ENCODE data around the gene TBC1D4. TPM values are rescaled to one million over a fixed set of nuclear protein-coding genes. Genes with fewer than 3 reads are reported as not detected.
"Not testable (repeated sequence)": the region's sequence is repeated elsewhere in the genome, so short reads cannot be mapped to it uniquely, and the experiment has no call there.

Gene TBC1D4
- total and polyA plus RNA-seq, 2 experiments from 2014 or later = 5.5 to 13.5 TPM

DNA sequence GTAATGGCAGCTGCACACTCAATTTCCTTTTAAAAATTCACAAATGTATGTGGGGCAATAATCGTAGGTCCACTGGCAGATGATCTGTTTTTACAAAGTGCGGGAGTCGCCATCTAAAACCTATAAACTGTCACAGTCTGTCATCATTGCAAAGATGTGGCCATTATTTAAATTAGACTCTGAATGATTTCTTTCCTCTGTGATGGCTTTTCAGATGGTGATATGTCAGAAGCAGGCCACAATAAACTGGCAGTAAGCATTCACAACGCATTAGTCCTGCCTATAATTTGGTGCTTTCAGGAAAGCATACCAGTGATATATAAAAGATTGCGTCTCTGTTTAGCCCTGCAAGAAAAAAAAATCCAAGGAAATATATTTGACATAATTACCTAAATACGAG lies 226.8 kb downstream of the TBC1D4 start:
- no peaks in the 10 kb centered on the region for H3K79me2 ChIP-seq (ENCODE audit: insufficient read depth)
- H3K4me2 ChIP-seq (ENCODE audit: unreplicated experiment) = no peak overlapping the region
- 0 out of 2 replicates have a peak, but pooled peaks cover 12% of the 10 kb centered on the region for H3K27me3 ChIP-seq (replicated peaks; ENCODE audit: insufficient read depth)
- in situ Hi-C loops (cut with MboI) = no loop called here
- no peaks in the 10 kb centered on the region for H3K9me2 ChIP-seq (ENCODE audit: insufficient read depth)
- no peaks in the 10 kb centered on the region for H3K36me3 ChIP-seq (ENCODE audit: low read depth)
- no peak for TF ChIP-seq EZH2phosphoT487 (IDR thresholded peaks at IDR 0.05; ENCODE audit: insufficient read depth, low read depth)
- no peaks in the 10 kb centered on the region for H4K20me1 ChIP-seq (ENCODE audit: insufficient read depth)
- H3K9me3 ChIP-seq (ENCODE audit: low read depth) = no peaks in the 10 kb centered on the region
- no peak overlapping the region for H3K27ac ChIP-seq
- H3K4me3 ChIP-seq = no peak overlapping the region
- H2AFZ ChIP-seq = no peak overlapping the region
- DNase-seq = no peak
- H3K9ac ChIP-seq = no peak overlapping the region
- peaks cover 5% of the 10 kb centered on the region for H3F3A ChIP-seq (ENCODE audit: insufficient read depth)
- H3K4me1 ChIP-seq (ENCODE audit: insufficient read depth) = peaks cover 11% of the 10 kb centered on the region
- WGBS, 2 experiments (ENCODE audit: low coverage in 1 of 2, low lambda C conversion rate in 2 of 2, missing lambda C conversion rate in 2 of 2) = 86 to 87% methylated on average over 6 of the region's 6 CpGs

GRCh38 chr13:75251188-75251587 lies 230.8 kb downstream of the TBC1D4 start:
- TF ChIP-seq EZH2phosphoT487 (IDR thresholded peaks at IDR 0.05; ENCODE audit: insufficient read depth, low read depth) (no peak), EZH2 (IDR thresholded peaks at IDR 0.05; ENCODE audit: insufficient read depth, poor library complexity, severe bottlenecking) (no peak)
- no peak overlapping the region for H3K27ac ChIP-seq
- peak overlapping the region; percentile 20 for H3K4me2 ChIP-seq (ENCODE audit: unreplicated experiment)

DNA sequence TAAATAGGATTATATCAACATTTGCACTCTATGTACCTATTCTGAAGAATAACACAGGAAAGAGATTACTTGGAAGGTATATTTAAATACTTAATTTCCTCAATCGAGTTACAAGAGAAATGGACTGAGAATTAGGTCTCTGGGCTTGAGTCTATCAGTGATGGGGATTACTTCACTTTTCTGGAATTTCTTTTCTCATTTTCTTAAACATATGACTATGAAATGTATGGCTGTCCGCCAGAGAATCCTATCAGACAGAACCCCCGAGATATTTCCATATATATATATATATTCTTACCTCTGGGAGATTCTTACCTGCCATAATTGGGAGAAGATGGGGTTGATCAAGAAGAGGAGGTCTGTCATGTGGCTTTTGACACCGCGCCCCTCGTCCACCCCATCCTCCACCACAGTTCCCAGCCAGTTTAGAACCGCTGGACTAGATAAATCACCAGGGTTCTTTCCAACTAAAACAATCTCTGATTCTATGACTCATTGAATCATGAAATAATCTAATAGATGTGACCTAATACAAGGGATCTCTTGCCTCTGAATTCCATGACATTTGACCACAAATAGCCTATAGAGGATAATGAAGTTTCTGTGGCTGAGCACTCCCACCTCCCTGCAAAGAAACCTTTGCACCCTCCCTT lies 231.3 kb downstream of the TBC1D4 start:
- DNase-seq = peak; percentile 64
- Histone ChIP-seq H3K27ac (no peak overlapping the region), H3K79me2 (ENCODE audit: insufficient read depth) (no peaks in the 10 kb centered on the region), H3K9me3 (ENCODE audit: low read depth) (no peaks in the 10 kb centered on the region), H3K9me2 (ENCODE audit: insufficient read depth) (no peaks in the 10 kb centered on the region), H4K20me1 (ENCODE audit: insufficient read depth) (no peaks in the 10 kb centered on the region), H3F3A (ENCODE audit: insufficient read depth) (peaks cover 5% of the 10 kb centered on the region), H3K36me3 (ENCODE audit: low read depth) (no peaks in the 10 kb centered on the region), H2AFZ (no peak overlapping the region), H3K4me1 (ENCODE audit: insufficient read depth) (peaks cover 11% of the 10 kb centered on the region), H3K4me2 (ENCODE audit: unreplicated experiment) (peak overlapping the region; percentile 20), H3K27me3 (replicated peaks; ENCODE audit: insufficient read depth) (0 out of 2 replicates have a peak, but pooled peaks cover 14% of the 10 kb centered on the region), H3K4me3 (no peak overlapping the region), H3K9ac (no peak overlapping the region)
- in situ Hi-C loops (cut with MboI) = no loop called here
- TF ChIP-seq EZH2phosphoT487 (IDR thresholded peaks at IDR 0.05; ENCODE audit: insufficient read depth, low read depth) (no peak), EZH2 (IDR thresholded peaks at IDR 0.05; ENCODE audit: insufficient read depth, poor library complexity, severe bottlenecking) (no peak)
- 55 to 60% methylated on average over 7 of the region's 7 CpGs for WGBS, 2 experiments (ENCODE audit: low coverage in 1 of 2, low lambda C conversion rate in 2 of 2, missing lambda C conversion rate in 2 of 2)

More at GRCh38 chr13:75251188-75251587, 230.8 kb downstream of the TBC1D4 start:
- Histone ChIP-seq H2AFZ (no peak overlapping the region), H3K79me2 (ENCODE audit: insufficient read depth) (no peaks in the 10 kb centered on the region), H3K9me3 (ENCODE audit: low read depth) (no peaks in the 10 kb centered on the region), H3K9me2 (ENCODE audit: insufficient read depth) (no peaks in the 10 kb centered on the region), H3F3A (ENCODE audit: insufficient read depth) (peaks cover 5% of the 10 kb centered on the region), H3K4me3 (no peak overlapping the region), H3K9ac (no peak overlapping the region), H3K27me3 (replicated peaks; ENCODE audit: insufficient read depth) (0 out of 2 replicates have a peak, but pooled peaks cover 12% of the 10 kb centered on the region), H4K20me1 (ENCODE audit: insufficient read depth) (no peaks in the 10 kb centered on the region), H3K4me1 (ENCODE audit: insufficient read depth) (peaks cover 11% of the 10 kb centered on the region), H3K36me3 (ENCODE audit: low read depth) (no peaks in the 10 kb centered on the region)
- WGBS, 2 experiments (ENCODE audit: low coverage in 1 of 2, low lambda C conversion rate in 2 of 2, missing lambda C conversion rate in 2 of 2) = 58 to 68% methylated on average over 4 of the region's 4 CpGs
- in situ Hi-C loops (cut with MboI) = no loop called here
- peak; percentile 12 for DNase-seq

GRCh38 chr13:75245578-75245977 lies 236.4 kb downstream of the TBC1D4 start:
- H4K20me1 ChIP-seq (ENCODE audit: insufficient read depth); H3K9ac ChIP-seq; DNase-seq; H3K4me2 ChIP-seq (ENCODE audit: unreplicated experiment); H3K9me2 ChIP-seq (ENCODE audit: insufficient read depth); H3K27me3 ChIP-seq (replicated peaks; ENCODE audit: insufficient read depth); H2AFZ ChIP-seq; H3F3A ChIP-seq (ENCODE audit: insufficient read depth); H3K36me3 ChIP-seq (ENCODE audit: low read depth); H3K4me1 ChIP-seq (ENCODE audit: insufficient read depth); H3K27ac ChIP-seq; in situ Hi-C loops (cut with MboI); H3K9me3 ChIP-seq (ENCODE audit: low read depth); H3K79me2 ChIP-seq (ENCODE audit: insufficient read depth); H3K4me3 ChIP-seq: not testable (repeated sequence)
- 75 to 76% methylated on average over 5 of the region's 5 CpGs for WGBS, 2 experiments (ENCODE audit: low coverage in 1 of 2, low lambda C conversion rate in 2 of 2, missing lambda C conversion rate in 2 of 2)

GRCh38 chr13:75240240-75240639 lies 241.7 kb downstream of the TBC1D4 start:
- H3K27me3 ChIP-seq (replicated peaks; ENCODE audit: insufficient read depth); H3K4me2 ChIP-seq (ENCODE audit: unreplicated experiment); H3K4me3 ChIP-seq; H3F3A ChIP-seq (ENCODE audit: insufficient read depth); in situ Hi-C loops (cut with MboI); H4K20me1 ChIP-seq (ENCODE audit: insufficient read depth); H3K4me1 ChIP-seq (ENCODE audit: insufficient read depth); H2AFZ ChIP-seq; H3K27ac ChIP-seq; H3K9me2 ChIP-seq (ENCODE audit: insufficient read depth); DNase-seq; H3K79me2 ChIP-seq (ENCODE audit: insufficient read depth); H3K9ac ChIP-seq; H3K9me3 ChIP-seq (ENCODE audit: low read depth); H3K36me3 ChIP-seq (ENCODE audit: low read depth): not testable (repeated sequence)
- WGBS, 2 experiments (ENCODE audit: low coverage in 1 of 2, low lambda C conversion rate in 2 of 2, missing lambda C conversion rate in 2 of 2) = 65 to 78% methylated on average over 11 to 22 of the region's 22 CpGs

Measured in GM23248 (cell line).